RWPE2 (cell line): Measurements from ENCODE around the gene ZBP1.
A peak's percentile ranks its signal among the peaks of the same experiment; 100 is the strongest.

Experiments
- ATAC-seq: fragments of 200-7000 bp; cut with Tn5 transposase; 3 replicates; pipeline ENCODE4 v1.9.1; 2021; ENCODE audit warnings: low read depth
- DNase-seq: peaks from one replicate; pipeline ENCODE4 v3.0.0-alpha.2; 2020; ENCODE audit warnings: low spot score
- H3K27ac ChIP-seq: fragments of 450-650 bp; 2 replicates; pipeline ENCODE4 v1.5.1; 2017; ENCODE audit warnings: mild to moderate bottlenecking; ENCODE audit not compliant: poor library complexity, severe bottlenecking
- H3K27me3 ChIP-seq: fragments of 250-450 bp; sonication (Bioruptor Pico); 2 replicates; pipeline ENCODE4 v1.5.1; 2021; ENCODE audit warnings: mild to moderate bottlenecking, moderate library complexity; ENCODE audit not compliant: insufficient read depth, poor library complexity, severe bottlenecking
- H3K36me3 ChIP-seq: fragments of 250-450 bp; sonication (Bioruptor Pico); 2 replicates; pipeline ENCODE4 v1.5.1; 2020; ENCODE audit warnings: low read depth, mild to moderate bottlenecking, moderate library complexity
- H3K4me1 ChIP-seq: fragments of 250-450 bp; sonication (Bioruptor Pico); 2 replicates; pipeline ENCODE4 v1.5.1; 2021; ENCODE audit warnings: mild to moderate bottlenecking, moderate library complexity; ENCODE audit not compliant: insufficient read depth, poor library complexity, severe bottlenecking
- H3K4me3 ChIP-seq: fragments of 250-450 bp; sonication (Bioruptor Pico); 2 replicates; pipeline ENCODE4 v1.5.1; 2021; ENCODE audit warnings: mild to moderate bottlenecking, moderate library complexity; ENCODE audit not compliant: severe bottlenecking
- H3K9me3 ChIP-seq: fragments of 250-450 bp; sonication (Bioruptor Pico); 2 replicates; pipeline ENCODE4 v1.5.1; 2021; ENCODE audit warnings: mild to moderate bottlenecking, moderate library complexity; ENCODE audit not compliant: severe bottlenecking
- CTCF ChIP-seq: fragments of 450-650 bp; IDR thresholded peaks from one replicate; pipeline ENCODE4 v1.5.1; 2017; ENCODE audit warnings: mild to moderate bottlenecking, moderate library complexity; ENCODE audit not compliant: poor library complexity, severe bottlenecking

Gene ZBP1

GRCh38 chr20:57564180-57564802, 55.9 kb downstream of the ZBP1 start:
- ATAC-seq (no peak), DNase-seq (peak; percentile 66)
- H3K4me3 ChIP-seq: no peak overlapping the region
- H3K27me3 ChIP-seq: peaks cover 93% of the 10 kb centered on the region
- H3K36me3 ChIP-seq: no peaks in the 10 kb centered on the region
- H3K4me1 ChIP-seq: no peaks in the 10 kb centered on the region
- no peak for TF ChIP-seq CTCF
- H3K27ac ChIP-seq: no peak overlapping the region
- no peaks in the 10 kb centered on the region for H3K9me3 ChIP-seq

- H3K27me3 ChIP-seq: peaks cover 93% of the 10 kb centered on the region
- no peak overlapping the region for H3K4me3 ChIP-seq
- no peaks in the 10 kb centered on the region for H3K36me3 ChIP-seq
- no peaks in the 10 kb centered on the region for H3K9me3 ChIP-seq
- H3K4me1 ChIP-seq: no peaks in the 10 kb centered on the region
- ATAC-seq (no peak), DNase-seq (no peak)
- H3K27ac ChIP-seq: no peak overlapping the region
- TF ChIP-seq CTCF: no peak
These were observed 56.7 kb downstream of the ZBP1 start for GRCh38 chr20:57563522-57563921.

- TF ChIP-seq CTCF: no peak
- peaks cover 93% of the 10 kb centered on the region for H3K27me3 ChIP-seq
- no peak overlapping the region for H3K4me3 ChIP-seq
- no peaks in the 10 kb centered on the region for H3K9me3 ChIP-seq
- H3K4me1 ChIP-seq: no peaks in the 10 kb centered on the region
- peak; percentile 82 for DNase-seq
- ATAC-seq: no peak
- H3K36me3 ChIP-seq: no peaks in the 10 kb centered on the region
- no peak overlapping the region for H3K27ac ChIP-seq
These were observed 57.4 kb downstream of the ZBP1 start for GRCh38 chr20:57562541-57563465.

GRCh38 chr20:57561356-57562279, 58.6 kb downstream of the ZBP1 start:
- Histone ChIP-seq H3K4me3 (no peak overlapping the region), H3K27ac (no peak overlapping the region), H3K27me3 (peaks cover 93% of the 10 kb centered on the region), H3K4me1 (no peaks in the 10 kb centered on the region), H3K36me3 (no peaks in the 10 kb centered on the region), H3K9me3 (no peaks in the 10 kb centered on the region)
- no peak for TF ChIP-seq CTCF
- peak; percentile 73 for DNase-seq
- ATAC-seq: no peak
